ENCODE results near the gene VASN.

Gene VASN

GRCh38 chr16:4371357-4372000 is at the start of gene VASN:
VASN (plus strand) TSS chr16:4371848; CDS start chr16:4380878, 9,030 bp downstream.
- Histone ChIP-seq H3K36me3 (ENCODE audit: control insufficient read depth, low read length) (peaks cover 5% of the 10 kb centered on the region; the same call in 1 of the 2 replicates), H3K27ac (ENCODE audit: low read depth, low read length) (no peak within 1 kb of the TSS), H3K27me3 (ENCODE audit: control insufficient read depth, low read length) (peaks cover 5% of the 10 kb centered on the region), H3K4me3 (ENCODE audit: low read length) (peak within 1 kb of the TSS; percentile 56), H3K4me1 (ENCODE audit: control insufficient read depth, low read length) (peaks cover 35% of the 10 kb centered on the region), H3K79me2 (ENCODE audit: control insufficient read depth, low read length) (no peaks in the 10 kb centered on the region), H4K20me1 (ENCODE audit: control insufficient read depth, insufficient read depth, low read depth, low read length) (peaks cover 19% of the 10 kb centered on the region), H3K9me2 (replicated peaks; ENCODE audit: control insufficient read depth, low read length) (no peaks in the 10 kb centered on the region), H3F3A (ENCODE audit: control insufficient read depth, insufficient read depth) (no peaks in the 10 kb centered on the region), H3K9me3 (ENCODE audit: control insufficient read depth, insufficient read depth, low read length) (no peaks in the 10 kb centered on the region), H3K4me2 (ENCODE audit: low read length) (peak within 1 kb of the TSS; percentile 60)
- TF ChIP-seq, protein P1, sequence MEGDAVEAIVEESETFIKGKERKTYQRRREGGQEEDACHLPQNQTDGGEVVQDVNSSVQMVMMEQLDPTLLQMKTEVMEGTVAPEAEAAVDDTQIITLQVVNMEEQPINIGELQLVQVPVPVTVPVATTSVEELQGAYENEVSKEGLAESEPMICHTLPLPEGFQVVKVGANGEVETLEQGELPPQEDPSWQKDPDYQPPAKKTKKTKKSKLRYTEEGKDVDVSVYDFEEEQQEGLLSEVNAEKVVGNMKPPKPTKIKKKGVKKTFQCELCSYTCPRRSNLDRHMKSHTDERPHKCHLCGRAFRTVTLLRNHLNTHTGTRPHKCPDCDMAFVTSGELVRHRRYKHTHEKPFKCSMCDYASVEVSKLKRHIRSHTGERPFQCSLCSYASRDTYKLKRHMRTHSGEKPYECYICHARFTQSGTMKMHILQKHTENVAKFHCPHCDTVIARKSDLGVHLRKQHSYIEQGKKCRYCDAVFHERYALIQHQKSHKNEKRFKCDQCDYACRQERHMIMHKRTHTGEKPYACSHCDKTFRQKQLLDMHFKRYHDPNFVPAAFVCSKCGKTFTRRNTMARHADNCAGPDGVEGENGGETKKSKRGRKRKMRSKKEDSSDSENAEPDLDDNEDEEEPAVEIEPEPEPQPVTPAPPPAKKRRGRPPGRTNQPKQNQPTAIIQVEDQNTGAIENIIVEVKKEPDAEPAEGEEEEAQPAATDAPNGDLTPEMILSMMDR (IDR thresholded peaks at IDR 0.05; ENCODE audit: low read depth, low read length, poor library complexity, severe bottlenecking), result no peak
- no peak for TF ChIP-seq EZH2phosphoT487 (IDR thresholded peaks at IDR 0.05; ENCODE audit: borderline replicate concordance, low read length)

- H4K20me1 ChIP-seq (ENCODE audit: control insufficient read depth, insufficient read depth, low read depth, low read length), result no peaks in the 10 kb centered on the region
- H3K36me3 ChIP-seq (ENCODE audit: control insufficient read depth, low read length), result no peaks in the 10 kb centered on the region
- H3K4me1 ChIP-seq (ENCODE audit: control insufficient read depth, low read length), result peaks cover 16% of the 10 kb centered on the region
- TF ChIP-seq, protein P1 (IDR thresholded peaks at IDR 0.05; ENCODE audit: low read depth, low read length, poor library complexity, severe bottlenecking), result no peak
- no peak for TF ChIP-seq EZH2phosphoT487 (IDR thresholded peaks at IDR 0.05; ENCODE audit: borderline replicate concordance, low read length)
- H3F3A ChIP-seq (ENCODE audit: control insufficient read depth, insufficient read depth), result no peaks in the 10 kb centered on the region
- no peak overlapping the region for H3K4me3 ChIP-seq (ENCODE audit: low read length)
- no peaks in the 10 kb centered on the region for H3K79me2 ChIP-seq (ENCODE audit: control insufficient read depth, low read length)
- no peaks in the 10 kb centered on the region for H3K9me2 ChIP-seq (replicated peaks; ENCODE audit: control insufficient read depth, low read length)
- no peak overlapping the region for H3K4me2 ChIP-seq (ENCODE audit: low read length)
- peaks cover 38% of the 10 kb centered on the region for H3K27me3 ChIP-seq (ENCODE audit: control insufficient read depth, low read length)
- H3K9me3 ChIP-seq (ENCODE audit: control insufficient read depth, insufficient read depth, low read length), result no peaks in the 10 kb centered on the region
- no peak overlapping the region for H3K27ac ChIP-seq (ENCODE audit: low read depth, low read length)
These were observed 49.3 kb upstream of the VASN start for GRCh38 chr16:4322121-4323052.

- no peak overlapping the region for H3K4me2 ChIP-seq (ENCODE audit: low read length)
- H3K79me2 ChIP-seq (ENCODE audit: control insufficient read depth, low read length), result no peaks in the 10 kb centered on the region
- H3K27ac ChIP-seq (ENCODE audit: low read depth, low read length), result no peak overlapping the region
These were observed 48.4 kb upstream of the VASN start for GRCh38 chr16:4323071-4323844.

More at GRCh38 chr16:4323071-4323844, 48.4 kb upstream of the VASN start:
- Histone ChIP-seq H3K36me3 (ENCODE audit: control insufficient read depth, low read length) (no peaks in the 10 kb centered on the region), H3F3A (ENCODE audit: control insufficient read depth, insufficient read depth) (no peaks in the 10 kb centered on the region), H3K9me2 (replicated peaks; ENCODE audit: control insufficient read depth, low read length) (no peaks in the 10 kb centered on the region), H3K4me3 (ENCODE audit: low read length) (no peak overlapping the region), H3K9me3 (ENCODE audit: control insufficient read depth, insufficient read depth, low read length) (no peaks in the 10 kb centered on the region), H3K4me1 (ENCODE audit: control insufficient read depth, low read length) (peaks cover 22% of the 10 kb centered on the region), H4K20me1 (ENCODE audit: control insufficient read depth, insufficient read depth, low read depth, low read length) (no peaks in the 10 kb centered on the region), H3K27me3 (ENCODE audit: control insufficient read depth, low read length) (peaks cover 37% of the 10 kb centered on the region)
- TF ChIP-seq EZH2phosphoT487 (IDR thresholded peaks at IDR 0.05; ENCODE audit: borderline replicate concordance, low read length), result no peak
- TF ChIP-seq, protein P1 (IDR thresholded peaks at IDR 0.05; ENCODE audit: low read depth, low read length, poor library complexity, severe bottlenecking), result no peak

All from DOHH2 (cell line).